ES-I3 (cell line): Measurements from ENCODE around the gene B4GALT1.
"Not testable (repeated sequence)": the region's sequence is repeated elsewhere in the genome, so short reads cannot be mapped to it uniquely, and the experiment has no call there.

ENCODE experiments used
- H3K36me3 ChIP-seq: 2 replicates; pipeline ENCODE4 v1.6.1; 2013; ENCODE audit warnings: mild to moderate bottlenecking, low read length, control low read depth, moderate library complexity; ENCODE audit not compliant: insufficient read depth
- H3K4me1 ChIP-seq: 2 replicates; pipeline ENCODE4 v1.6.1; 2013; ENCODE audit warnings: mild to moderate bottlenecking, control low read depth, low read length; ENCODE audit not compliant: insufficient read depth
- H3K9ac ChIP-seq: 2 replicates; pipeline ENCODE4 v1.6.1; 2013; ENCODE audit warnings: low read depth, mild to moderate bottlenecking, low read length, moderate library complexity
- H3K9me3 ChIP-seq: 2 replicates; pipeline ENCODE4 v1.6.1; 2013; ENCODE audit warnings: mild to moderate bottlenecking, low read length, moderate library complexity; ENCODE audit not compliant: control insufficient read depth, insufficient read depth

The B4GALT1 gene

GRCh38 chr9:33161011-33161588, 6.0 kb downstream of the B4GALT1 start:
- Histone ChIP-seq H3K4me1 (peaks cover 36% of the 10 kb centered on the region), H3K9ac (no peak overlapping the region), H3K36me3 (no peaks in the 10 kb centered on the region), H3K9me3 (no peaks in the 10 kb centered on the region)

- not testable (repeated sequence) for H3K9me3 ChIP-seq, H3K9ac ChIP-seq, H3K36me3 ChIP-seq
- peaks cover 36% of the 10 kb centered on the region for H3K4me1 ChIP-seq
These were observed 6.7 kb downstream of the B4GALT1 start for GRCh38 chr9:33160446-33160845.

- no peaks in the 10 kb centered on the region for H3K9me3 ChIP-seq
- no peaks in the 10 kb centered on the region for H3K36me3 ChIP-seq
- H3K9ac ChIP-seq = no peak overlapping the region
- peaks cover 36% of the 10 kb centered on the region for H3K4me1 ChIP-seq
These were observed 7.4 kb downstream of the B4GALT1 start for GRCh38 chr9:33159777-33160127.

- H3K36me3 ChIP-seq = no peaks in the 10 kb centered on the region
- H3K9ac ChIP-seq = no peak overlapping the region
- peaks cover 36% of the 10 kb centered on the region for H3K4me1 ChIP-seq
- H3K9me3 ChIP-seq = no peaks in the 10 kb centered on the region
These were observed 8.0 kb downstream of the B4GALT1 start for GRCh38 chr9:33158843-33159776.

GRCh38 chr9:33157960-33158842, 8.9 kb downstream of the B4GALT1 start:
- Histone ChIP-seq H3K4me1 (peaks cover 36% of the 10 kb centered on the region), H3K36me3 (no peaks in the 10 kb centered on the region), H3K9ac (no peak overlapping the region), H3K9me3 (no peaks in the 10 kb centered on the region)

GRCh38 chr9:33155393-33155792, 11.7 kb downstream of the B4GALT1 start:
- peaks cover 24% of the 10 kb centered on the region for H3K4me1 ChIP-seq
- H3K9me3 ChIP-seq = no peaks in the 10 kb centered on the region
- no peak overlapping the region for H3K9ac ChIP-seq
- H3K36me3 ChIP-seq = no peaks in the 10 kb centered on the region

GRCh38 chr9:33154371-33154770, 12.8 kb downstream of the B4GALT1 start:
- H3K4me1 ChIP-seq = peaks cover 18% of the 10 kb centered on the region
- H3K9me3 ChIP-seq = no peaks in the 10 kb centered on the region
- no peak overlapping the region for H3K9ac ChIP-seq
- H3K36me3 ChIP-seq = no peaks in the 10 kb centered on the region

GRCh38 chr9:33153666-33154065, 13.5 kb downstream of the B4GALT1 start:
- Histone ChIP-seq H3K36me3 (no peaks in the 10 kb centered on the region), H3K9me3 (no peaks in the 10 kb centered on the region), H3K9ac (no peak overlapping the region), H3K4me1 (peaks cover 11% of the 10 kb centered on the region)

GRCh38 chr9:33153001-33153400, 14.1 kb downstream of the B4GALT1 start:
- no peak overlapping the region for H3K9ac ChIP-seq
- H3K9me3 ChIP-seq = no peaks in the 10 kb centered on the region
- peaks cover 4% of the 10 kb centered on the region for H3K4me1 ChIP-seq
- H3K36me3 ChIP-seq = no peaks in the 10 kb centered on the region

GRCh38 chr9:33151601-33152000, 15.5 kb downstream of the B4GALT1 start:
- no peaks in the 10 kb centered on the region for H3K36me3 ChIP-seq
- no peaks in the 10 kb centered on the region for H3K9me3 ChIP-seq
- H3K9ac ChIP-seq = no peak overlapping the region
- no peaks in the 10 kb centered on the region for H3K4me1 ChIP-seq

GRCh38 chr9:33151007-33151557, 16.1 kb downstream of the B4GALT1 start:
- Histone ChIP-seq H3K4me1 (no peaks in the 10 kb centered on the region), H3K9ac (no peak overlapping the region)

GRCh38 chr9:33148367-33149014, 18.6 kb downstream of the B4GALT1 start:
- Histone ChIP-seq H3K36me3 (no peaks in the 10 kb centered on the region), H3K9me3 (no peaks in the 10 kb centered on the region), H3K9ac (no peak overlapping the region), H3K4me1 (no peaks in the 10 kb centered on the region)

More at GRCh38 chr9:33151007-33151557, 16.1 kb downstream of the B4GALT1 start:
- Histone ChIP-seq H3K9me3 (no peaks in the 10 kb centered on the region), H3K36me3 (no peaks in the 10 kb centered on the region)

- Histone ChIP-seq H3K9ac (no peak overlapping the region), H3K9me3 (no peaks in the 10 kb centered on the region), H3K36me3 (no peaks in the 10 kb centered on the region), H3K4me1 (no peaks in the 10 kb centered on the region)
These were observed 19.5 kb downstream of the B4GALT1 start for GRCh38 chr9:33147416-33148169.
